HepG2 (cell line): Measurements from ENCODE around the gene ADAMTS17. TPM values are rescaled to one million over a fixed set of nuclear protein-coding genes. Genes with fewer than 3 reads are reported as not detected.

Experiments
- ATAC-seq: fragments of 200-7000 bp; cut with Tn5 transposase; 3 replicates; pipeline ENCODE4 v1.9.1; 2020; ENCODE audit warnings: mild to moderate bottlenecking, moderate library complexity
- BruUV-seq: library from RNA; stranded (reverse); fragments of 400-500 nt; replicated peaks from 2 replicates; lab custom pipeline; 2021; lab: Mats Ljungman, UMichigan
- CTCF ChIA-PET: fragments of 300-600 bp; formaldehyde crosslinking; extraction: SDS; loops from one replicate; lab custom pipeline; 2021; ENCODE audit warnings: low total read pairs, inconsistent platforms, low intra/inter-chr PET ratio; lab: Yijun Ruan, JAX
- POLR2A ChIA-PET: fragments of 350-600 bp; sonication (Branson Sonifier 250); formaldehyde crosslinking; loops from one replicate; lab custom pipeline; 2020; ENCODE audit warnings: antibody characterized with exemption, inconsistent platforms; lab: Yijun Ruan, JAX
- DNase-seq: peaks from one replicate; pipeline ENCODE4 v3.0.0-alpha.2; 2015; ENCODE audit warnings: low spot score
- FAIRE-seq: peaks from 3 replicates; lab custom pipeline; 2011; peaks lifted over from hg19 to GRCh38; lab: Jason Lieb, UNC
- H2AFZ ChIP-seq: one replicate; pipeline ENCODE4 v1.6.1; 2011; ENCODE audit warnings: low read length, inconsistent platforms
- H3K27ac ChIP-seq: fragments of 300-600 bp; 3 replicates; pipeline ENCODE4 v1.8.0; 2011; ENCODE audit warnings: mixed run types, mild to moderate bottlenecking, mixed read lengths, low read length, inconsistent platforms; ENCODE audit not compliant: insufficient read depth; ENCODE audit errors: extremely low read length
- H3K27me3 ChIP-seq, 2 experiments: fragments of 200-600 bp in 1 of 2; 2 replicates in 1 of 2; 3 replicates in 1 of 2; pipeline versions ENCODE4 v1.6.0 to v1.8.0; 2011; ENCODE audit warnings: low read length in 2 of 2, mild to moderate bottlenecking in 2 of 2, moderate library complexity in 2 of 2, inconsistent platforms in 1 of 2; ENCODE audit not compliant: insufficient read depth in 2 of 2, control insufficient read depth in 1 of 2
- H3K36me3 ChIP-seq, 2 experiments: fragments of 200-600 bp in 1 of 2; replicated peaks in 1 of 2; 2 replicates in 1 of 2; 3 replicates in 1 of 2; pipeline versions ENCODE4 v1.5.1 to v1.8.0; 2011; ENCODE audit warnings: low read length in 2 of 2, inconsistent platforms in 1 of 2; ENCODE audit not compliant: insufficient read depth in 2 of 2, control insufficient read depth in 1 of 2
- H3K4me1 ChIP-seq: 2 replicates; pipeline ENCODE4 v1.5.1; 2012; ENCODE audit warnings: low read length, inconsistent platforms; ENCODE audit not compliant: insufficient read depth
- H3K4me2 ChIP-seq: 2 replicates; pipeline ENCODE4 v1.6.0; 2011; ENCODE audit warnings: low read depth, low read length, inconsistent platforms
- H3K4me3 ChIP-seq, 3 experiments: fragments of 200-600 bp in 1 of 3; sonication (generic), shearing (Covaris generic) in 1 of 3; replicated peaks in 1 of 3; 2 replicates each; pipeline ENCODE4 v1.5.1; 2011 to 2016; ENCODE audit warnings: low read length in 3 of 3, inconsistent platforms in 2 of 3, low read depth in 2 of 3, mild to moderate bottlenecking in 2 of 3, control low read depth in 1 of 3, mixed read lengths in 1 of 3; ENCODE audit not compliant: insufficient read depth in 1 of 3
- H3K79me2 ChIP-seq: one replicate; pipeline ENCODE4 v1.6.1; 2011; ENCODE audit warnings: low read length, inconsistent platforms; ENCODE audit not compliant: insufficient read depth
- H3K9ac ChIP-seq: 2 replicates; pipeline ENCODE4 v1.6.0; 2011; ENCODE audit warnings: mild to moderate bottlenecking, low read depth, low read length, inconsistent platforms; ENCODE audit not compliant: insufficient read depth
- H3K9me3 ChIP-seq: 2 replicates; pipeline ENCODE4 v1.5.1; 2012; ENCODE audit warnings: mild to moderate bottlenecking, low read length
- H4K20me1 ChIP-seq: 2 replicates; pipeline ENCODE4 v1.6.0; 2011; ENCODE audit warnings: inconsistent platforms, mild to moderate bottlenecking, low read length, moderate library complexity; ENCODE audit not compliant: insufficient read depth
- AGO2 ChIP-seq: fragments of 200-400 bp; formaldehyde crosslinking; optimal IDR thresholded peaks from 2 replicates; pipeline ENCODE3; 2017; ENCODE audit warnings: mild to moderate bottlenecking, low read depth, low read length, moderate library complexity
- FOSL1 ChIP-seq: sonication (generic); formaldehyde crosslinking; IDR thresholded peaks from 2 replicates; pipeline ENCODE4 v1.9.0; 2021; ENCODE audit warnings: missing genetic modification reagents, borderline replicate concordance
- HCFC1 ChIP-seq: fragments of 150-350 bp; IDR thresholded peaks from 2 replicates; pipeline ENCODE4 v1.6.1; 2014; ENCODE audit warnings: low read depth, low read length
- HIVEP1 ChIP-seq: sonication (generic); formaldehyde crosslinking; IDR thresholded peaks from 2 replicates; pipeline ENCODE4 v1.4.0; 2020; ENCODE audit warnings: mild to moderate bottlenecking, missing genetic modification reagents
- KLF12 ChIP-seq: sonication (generic); formaldehyde crosslinking; IDR thresholded peaks from 2 replicates; pipeline ENCODE4 v1.4.0; 2020; ENCODE audit warnings: missing genetic modification reagents, borderline replicate concordance
- LBX2 ChIP-seq: sonication (generic); formaldehyde crosslinking; IDR thresholded peaks from 2 replicates; pipeline ENCODE4 v1.5.0; 2020; ENCODE audit warnings: missing genetic modification reagents, mild to moderate bottlenecking, borderline replicate concordance
- SYNCRIP ChIP-seq: fragments of 200-400 bp; formaldehyde crosslinking; IDR thresholded peaks from 2 replicates; pipeline ENCODE4 v1.6.1; 2018; ENCODE audit warnings: mild to moderate bottlenecking, low read depth, low read length; ENCODE audit not compliant: insufficient read depth
- TCF7L2 ChIP-seq: IDR thresholded peaks from 2 replicates; pipeline ENCODE4 v1.6.1; 2011; ENCODE audit warnings: mild to moderate bottlenecking, low read depth, low read length, moderate library complexity
- ZBED4 ChIP-seq: sonication (generic); formaldehyde crosslinking; IDR thresholded peaks from 2 replicates; pipeline ENCODE4 v1.4.0; 2020; ENCODE audit warnings: missing genetic modification reagents, borderline replicate concordance
- ZBTB2 ChIP-seq: sonication (generic); formaldehyde crosslinking; IDR thresholded peaks from 2 replicates; pipeline ENCODE4 v1.8.0; 2022; ENCODE audit warnings: low read depth, missing genetic modification reagents
- ZBTB25 ChIP-seq: IDR thresholded peaks from 2 replicates; pipeline ENCODE4 v1.6.1; 2018; ENCODE audit warnings: missing genetic modification reagents
- ZBTB26 ChIP-seq: IDR thresholded peaks from 2 replicates; pipeline ENCODE4 v1.6.1; 2016; ENCODE audit warnings: missing compliant biosample characterization, missing genetic modification reagents, borderline replicate concordance
- ZNF367 ChIP-seq: sonication (generic); formaldehyde crosslinking; IDR thresholded peaks from 2 replicates; pipeline ENCODE4 v1.4.0; 2020; ENCODE audit warnings: missing genetic modification reagents, borderline replicate concordance
- WGBS: methylation state at CpG from one replicate; pipeline ENCODE4 v1.1.6; 2017; ENCODE audit warnings: low lambda C conversion rate; 5-methylcytosine and 5-hydroxymethylcytosine counted together
- in situ Hi-C: cut with HindIII; loops from 2 replicates; pipeline ENCODE4 v1.10.0; 2017; ENCODE audit warnings: low pct_unique_long_range_greater_than_20kb; ENCODE audit not compliant: extremely low pct_ligation_motif_present
- intact Hi-C: fragments of 100-400 bp; cut with micrococcal nuclease; formaldehyde crosslinking; loops from one replicate; pipeline ENCODE4 v1.10.0; 2022; ENCODE audit not compliant: unreplicated experiment
- polyA plus RNA-seq, 8 experiments: library from polyadenylated mRNA; depleted of rRNA in 3 of 8; stranded (reverse) in 7 of 8; unstranded in 1 of 8; fragments of >200 nt; fragmentation: Illumina TruSeq in 4 of 8; extraction: Trizol in 4 of 8; gene quantifications; 2 replicates each; pipeline versions ENCODE4 v1.2.1 to v1.2.3, GENCODE V29; 2011 to 2016; ENCODE audit warnings: low read depth in 4 of 8, missing spikeins in 1 of 8, mixed read lengths in 1 of 8; ENCODE audit not compliant: insufficient read depth in 1 of 8
- total RNA-seq, 5 experiments: library from RNA; depleted of rRNA; stranded (reverse); fragments of >200 nt; fragmentation: Illumina TruSeq; extraction: Trizol; gene quantifications; 2 replicates each; pipeline ENCODE4 v1.2.3, GENCODE V29; 2016; ENCODE audit warnings: low read depth in 1 of 5

Gene ADAMTS17
- total and polyA plus RNA-seq, 2 of the 13 experiments (the other 11 are each of a cell fraction or from before 2014, with no cell fraction given) = 0.02 to 0.04 TPM

GRCh38 chr15:100307241-100308212 is 34.2 kb downstream of the ADAMTS17 start:
- Histone ChIP-seq H3K4me1 (no peaks in the 10 kb centered on the region), H2AFZ (no peak overlapping the region), H3K9ac (no peak overlapping the region), H4K20me1 (no peaks in the 10 kb centered on the region), H3K36me3 (no peaks in the 10 kb centered on the region), H3K27ac (no peak overlapping the region), H3K9me3 (no peaks in the 10 kb centered on the region), H3K79me2 (no peaks in the 10 kb centered on the region), H3K4me3 (no peak overlapping the region), H3K4me2 (no peak overlapping the region), H3K27me3 (no peaks in the 10 kb centered on the region)
- DNase-seq = no peak
- TF ChIP-seq AGO2 (no peak), LBX2 (CRISPR knock-in tag) (no peak), ZBTB2 (no peak), ZNF367 (no peak), TCF7L2 (no peak), ZBED4 (CRISPR knock-in tag) (no peak), ZBTB26 (no peak), KLF12 (CRISPR knock-in tag) (no peak), ZBTB25 (CRISPR knock-in tag) (no peak), FOSL1 (CRISPR knock-in tag) (no peak), HIVEP1 (CRISPR knock-in tag) (no peak), HCFC1 (no peak), SYNCRIP (no peak)
- in situ Hi-C loops = no loop called here
- intact Hi-C loops = no loop called here
- ChIA-PET POLR2A (no interaction called here), CTCF (no interaction called here)
- ATAC-seq = no peak
- no peak for FAIRE-seq
- no TSS peak for BruUV-seq
- WGBS = 42% methylated on average over 15 of the region's 16 CpGs
